ENCODE results near the gene SEZ6L. TPM values are rescaled to one million over a fixed set of nuclear protein-coding genes. Genes with fewer than 3 reads are reported as not detected.

The SEZ6L gene
- total RNA-seq, 1 experiment from 2014 or later: 0.13 TPM

- H2AFZ ChIP-seq (ENCODE audit: low read length): no peak overlapping the region
- H4K20me1 ChIP-seq (ENCODE audit: control insufficient read depth, insufficient read depth, insufficient read length): no peaks in the 10 kb centered on the region
- no peak overlapping the region for H3K27ac ChIP-seq (ENCODE audit: insufficient read length, low read depth, low read length)
- H2BK15ac ChIP-seq (ENCODE audit: low read depth, low read length): no peak overlapping the region
- no peaks in the 10 kb centered on the region for H3K23me2 ChIP-seq (ENCODE audit: insufficient read length, low read depth, low read length, poor library complexity, severe bottlenecking)
- H3K4ac ChIP-seq (ENCODE audit: low read depth, low read length): no peak overlapping the region
- no peak overlapping the region for H2BK20ac ChIP-seq (ENCODE audit: low read depth, low read length, poor library complexity, severe bottlenecking)
- H3K27me3 ChIP-seq (ENCODE audit: insufficient read depth, low read length): peaks cover 3% of the 10 kb centered on the region; the same call in 1 of the 2 replicates
- no peak overlapping the region for H3T11ph ChIP-seq (ENCODE audit: low read length)
- Mint-ChIP-seq H3K4me3 (no peak overlapping the region), H3K4me1 (peaks cover 9% of the 10 kb centered on the region in 2 experiments), H3K36me3 (ENCODE audit: insufficient read depth in 1 of 3, low read depth in 3 of 3) (no peaks in the 10 kb centered on the region; a peak in 1 of 7 replicates), H3K27ac (no peak overlapping the region), H3K27me3 (ENCODE audit: low read depth) (peaks cover 90% of the 10 kb centered on the region), H3K9me3 (peaks cover 0 to 2% of the 10 kb centered on the region in 2 experiments; a peak in 1 of 5 replicates)
- no peak for DNase-seq
- H3K14ac ChIP-seq (ENCODE audit: insufficient read depth, low read length): no peak overlapping the region
- no peak overlapping the region for H2BK120ac ChIP-seq (ENCODE audit: low read depth, low read length, poor library complexity, severe bottlenecking)
- TF ChIP-seq CTCF (conservative IDR thresholded peaks at IDR 0.05): no peak
- no CpG with 5 or more reads among the region's 8 CpGs for WGBS (ENCODE audit: extremely low coverage, insufficient read length, low lambda C conversion rate)
- H4K5ac ChIP-seq (ENCODE audit: insufficient read length, low read depth, low read length): no peak overlapping the region
- no peak overlapping the region for H4K91ac ChIP-seq (ENCODE audit: insufficient read length, low read depth, low read length)
- no peak overlapping the region for H3K18ac ChIP-seq (ENCODE audit: insufficient read length, low read depth, low read length)
- no peak overlapping the region for H2BK5ac ChIP-seq (ENCODE audit: insufficient read length, low read length)
- no peak overlapping the region for H3K56ac ChIP-seq (ENCODE audit: insufficient read length, low read depth, low read length)
- H3K4me1 ChIP-seq (ENCODE audit: insufficient read depth, low read length): no peaks in the 10 kb centered on the region
- H3K9me3 ChIP-seq (ENCODE audit: control insufficient read depth, low read depth, low read length): no peaks in the 10 kb centered on the region
- H4K8ac ChIP-seq (replicated peaks; ENCODE audit: insufficient read length, low read depth, low read length): no peak overlapping the region
- no peak overlapping the region for H3K4me2 ChIP-seq (ENCODE audit: insufficient read depth, insufficient read length, low read length)
- no peak overlapping the region for H2BK12ac ChIP-seq (ENCODE audit: insufficient read length, low read depth, low read length)
- H3K79me1 ChIP-seq (ENCODE audit: insufficient read depth, low read depth, low read length, poor library complexity, severe bottlenecking): no peaks in the 10 kb centered on the region
- H3K9ac ChIP-seq (ENCODE audit: extremely low read depth, insufficient read length, low read length): no peak overlapping the region
- no peak overlapping the region for H2AK5ac ChIP-seq (ENCODE audit: insufficient read length, low read length)
- no peaks in the 10 kb centered on the region for H3K79me2 ChIP-seq (ENCODE audit: insufficient read depth, low read length)
- no peak overlapping the region for H3K23ac ChIP-seq (ENCODE audit: insufficient read length, low read depth, low read length)
These were observed 5.1 kb upstream of the SEZ6L start for GRCh38 chr22:26164174-26164573.
